Nephron progenitor cell (in vitro differentiated cells): ENCODE measurements around the gene HPS1.

Experiments used
- DNase-seq: peaks from one replicate; pipeline ENCODE4 v3.0.0; 2021
- H3K27ac Mint-ChIP-seq: 2 replicates; pipeline ENCODE4 v1.8.0; 2021; ENCODE audit warnings: mild to moderate bottlenecking, moderate library complexity, mixed read lengths
- H3K27me3 Mint-ChIP-seq: 2 replicates; pipeline ENCODE4 v1.8.0; 2021; ENCODE audit warnings: mild to moderate bottlenecking, low read depth, mixed read lengths; ENCODE audit not compliant: poor library complexity
- H3K36me3 Mint-ChIP-seq: 2 replicates; pipeline ENCODE4 v1.8.0; 2021; ENCODE audit warnings: low read depth, mixed read lengths
- H3K4me1 Mint-ChIP-seq: 2 replicates; pipeline ENCODE4 v1.8.0; 2021; ENCODE audit warnings: mixed read lengths
- H3K4me3 Mint-ChIP-seq: 2 replicates; pipeline ENCODE4 v1.8.0; 2021; ENCODE audit warnings: mild to moderate bottlenecking, moderate library complexity, mixed read lengths
- H3K9me3 Mint-ChIP-seq: 2 replicates; pipeline ENCODE4 v1.8.0; 2021; ENCODE audit warnings: mild to moderate bottlenecking, moderate library complexity, mixed read lengths
- CTCF ChIP-seq: fragments of 200-600 bp; sonication (generic); IDR thresholded peaks from 2 replicates; pipeline ENCODE4 v1.5.0; 2021; ENCODE audit warnings: antibody characterized with exemption

The HPS1 gene

GRCh38 chr10:98367604-98368451, 78.9 kb downstream of the HPS1 start:
- Mint-ChIP-seq H3K27me3 (peaks cover 3% of the 10 kb centered on the region), H3K36me3 (no peaks in the 10 kb centered on the region), H3K4me1 (peaks cover 72% of the 10 kb centered on the region), H3K4me3 (no peak overlapping the region), H3K27ac (peak overlapping the region; percentile 20), H3K9me3 (peaks cover 5% of the 10 kb centered on the region)
- no peak for TF ChIP-seq CTCF
- DNase-seq = no peak
